ENCODE data around the gene PDE4B.

DNA sequence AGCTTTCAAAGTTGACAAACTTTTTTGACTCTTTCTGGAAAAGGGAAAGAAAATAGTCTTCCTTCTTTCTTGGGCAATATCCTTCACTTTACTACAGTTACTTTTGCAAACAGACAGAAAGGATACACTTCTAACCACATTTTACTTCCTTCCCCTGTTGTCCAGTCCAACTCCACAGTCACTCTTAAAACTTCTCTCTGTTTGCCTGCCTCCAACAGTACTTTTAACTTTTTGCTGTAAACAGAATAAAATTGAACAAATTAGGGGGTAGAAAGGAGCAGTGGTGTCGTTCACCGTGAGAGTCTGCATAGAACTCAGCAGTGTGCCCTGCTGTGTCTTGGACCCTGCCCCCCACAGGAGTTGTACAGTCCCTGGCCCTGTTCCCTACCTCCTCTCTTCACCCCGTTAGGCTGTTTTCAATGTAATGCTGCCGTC lies 580.5 kb downstream of the PDE4B start:
- TF ChIP-seq CTCF (IDR thresholded peaks at IDR 0.05; ENCODE audit: poor library complexity, severe bottlenecking) (no peak), EZH2 (IDR thresholded peaks at IDR 0.05; ENCODE audit: borderline replicate concordance, insufficient read depth, low read length, poor library complexity, severe bottlenecking) (no peak), RAD21 (conservative IDR thresholded peaks at IDR 0.05) (no peak), EP300 (conservative IDR thresholded peaks at IDR 0.05; ENCODE audit: poor library complexity, severe bottlenecking) (no peak), POLR2AphosphoS5 (IDR thresholded peaks at IDR 0.05) (no peak), REST (IDR thresholded peaks at IDR 0.05; ENCODE audit: borderline replicate concordance) (no peak), SMC3 (conservative IDR thresholded peaks at IDR 0.05; ENCODE audit: poor library complexity) (no peak), TAF1 (IDR thresholded peaks at IDR 0.05; ENCODE audit: low read depth) (no peak), MXI1 (conservative IDR thresholded peaks at IDR 0.05; ENCODE audit: poor library complexity, severe bottlenecking) (no peak)

Measured in neural cell (in vitro differentiated cells).